B cell (primary cell): ENCODE results near the gene MEIS3.
"Not testable (repeated sequence)": the region's sequence is repeated elsewhere in the genome, so short reads cannot be mapped to it uniquely, and the experiment has no call there.

Source experiments
- CTCF ChIP-seq: fragments of 200-600 bp; IDR thresholded peaks from one replicate; pipeline ENCODE4 v1.8.0; 2022; ENCODE audit warnings: antibody characterized with exemption, mild to moderate bottlenecking
- EZH2 ChIP-seq: IDR thresholded peaks from 2 replicates; pipeline ENCODE4 v1.6.1; 2012; ENCODE audit warnings: borderline replicate concordance, low read depth, mild to moderate bottlenecking, moderate library complexity, low read length; ENCODE audit not compliant: insufficient read depth, poor library complexity, severe bottlenecking

DNA sequence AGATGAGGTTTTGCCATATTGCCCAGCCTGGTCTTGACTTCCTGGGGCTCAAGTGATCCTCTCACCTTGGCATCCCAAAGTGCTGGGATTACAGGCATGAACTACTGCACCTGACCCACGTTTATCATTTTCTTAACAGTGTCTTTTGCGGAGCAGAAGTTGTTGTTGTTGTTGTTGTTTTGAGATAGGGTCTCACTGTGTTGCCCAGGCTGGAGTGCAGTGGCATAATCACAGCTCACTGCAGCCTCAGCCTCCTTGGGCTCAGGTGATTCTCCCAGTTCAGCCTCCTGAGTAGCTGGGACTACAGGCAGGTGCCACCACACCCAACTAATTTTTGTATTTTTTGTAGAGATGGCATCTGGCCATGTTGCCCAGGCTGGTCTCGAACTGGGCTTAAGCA, 31.7 kb downstream of the MEIS3 start:
- not testable (repeated sequence) for TF ChIP-seq EZH2, CTCF
